Neutrophil (primary cell): ENCODE measurements around the gene ANO10.
"Not testable (repeated sequence)": the region's sequence is repeated elsewhere in the genome, so short reads cannot be mapped to it uniquely, and the experiment has no call there.

Experiments
- H3K27ac ChIP-seq: fragments of 200-600 bp; sonication (generic); 2 replicates; pipeline ENCODE4 v1.5.1; 2016; ENCODE audit warnings: mild to moderate bottlenecking, moderate library complexity
- H3K27me3 ChIP-seq: fragments of 200-600 bp; sonication (generic); 2 replicates; pipeline ENCODE4 v1.6.0; 2016; ENCODE audit warnings: mild to moderate bottlenecking
- H3K36me3 ChIP-seq: fragments of 200-600 bp; sonication (generic); 2 replicates; pipeline ENCODE4 v1.5.1; 2017
- H3K4me1 ChIP-seq, 2 experiments: fragments of 200-600 bp in 1 of 2; sonication (generic) in 1 of 2; 1 replicate in 1 of 2; 2 replicates in 1 of 2; pipeline versions ENCODE4 v1.5.1 to v1.6.1; 2013 to 2016; ENCODE audit warnings: low read depth in 1 of 2, low read length in 1 of 2, mild to moderate bottlenecking in 1 of 2, moderate library complexity in 1 of 2; ENCODE audit not compliant: control insufficient read depth in 1 of 2, insufficient read depth in 1 of 2
- H3K4me3 ChIP-seq, 2 experiments: fragments of 200-600 bp in 1 of 2; sonication (generic) in 1 of 2; 1 replicate in 1 of 2; 2 replicates in 1 of 2; pipeline ENCODE4 v1.5.1; 2013 to 2016; ENCODE audit warnings: low read depth in 1 of 2, low read length in 1 of 2, mild to moderate bottlenecking in 1 of 2, moderate library complexity in 1 of 2
- H3K9me3 ChIP-seq: fragments of 200-600 bp; sonication (generic); 2 replicates; pipeline ENCODE4 v1.5.1; 2016
- TF ChIP-seq, protein P1 (sequence below): fragments of 200-600 bp; sonication (generic); IDR thresholded peaks from 2 replicates; pipeline ENCODE4 v1.5.1; 2016; ENCODE audit warnings: antibody characterized with exemption

ANO10 gene, protein sequence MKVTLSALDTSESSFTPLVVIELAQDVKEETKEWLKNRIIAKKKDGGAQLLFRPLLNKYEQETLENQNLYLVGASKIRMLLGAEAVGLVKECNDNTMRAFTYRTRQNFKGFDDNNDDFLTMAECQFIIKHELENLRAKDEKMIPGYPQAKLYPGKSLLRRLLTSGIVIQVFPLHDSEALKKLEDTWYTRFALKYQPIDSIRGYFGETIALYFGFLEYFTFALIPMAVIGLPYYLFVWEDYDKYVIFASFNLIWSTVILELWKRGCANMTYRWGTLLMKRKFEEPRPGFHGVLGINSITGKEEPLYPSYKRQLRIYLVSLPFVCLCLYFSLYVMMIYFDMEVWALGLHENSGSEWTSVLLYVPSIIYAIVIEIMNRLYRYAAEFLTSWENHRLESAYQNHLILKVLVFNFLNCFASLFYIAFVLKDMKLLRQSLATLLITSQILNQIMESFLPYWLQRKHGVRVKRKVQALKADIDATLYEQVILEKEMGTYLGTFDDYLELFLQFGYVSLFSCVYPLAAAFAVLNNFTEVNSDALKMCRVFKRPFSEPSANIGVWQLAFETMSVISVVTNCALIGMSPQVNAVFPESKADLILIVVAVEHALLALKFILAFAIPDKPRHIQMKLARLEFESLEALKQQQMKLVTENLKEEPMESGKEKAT

DNA sequence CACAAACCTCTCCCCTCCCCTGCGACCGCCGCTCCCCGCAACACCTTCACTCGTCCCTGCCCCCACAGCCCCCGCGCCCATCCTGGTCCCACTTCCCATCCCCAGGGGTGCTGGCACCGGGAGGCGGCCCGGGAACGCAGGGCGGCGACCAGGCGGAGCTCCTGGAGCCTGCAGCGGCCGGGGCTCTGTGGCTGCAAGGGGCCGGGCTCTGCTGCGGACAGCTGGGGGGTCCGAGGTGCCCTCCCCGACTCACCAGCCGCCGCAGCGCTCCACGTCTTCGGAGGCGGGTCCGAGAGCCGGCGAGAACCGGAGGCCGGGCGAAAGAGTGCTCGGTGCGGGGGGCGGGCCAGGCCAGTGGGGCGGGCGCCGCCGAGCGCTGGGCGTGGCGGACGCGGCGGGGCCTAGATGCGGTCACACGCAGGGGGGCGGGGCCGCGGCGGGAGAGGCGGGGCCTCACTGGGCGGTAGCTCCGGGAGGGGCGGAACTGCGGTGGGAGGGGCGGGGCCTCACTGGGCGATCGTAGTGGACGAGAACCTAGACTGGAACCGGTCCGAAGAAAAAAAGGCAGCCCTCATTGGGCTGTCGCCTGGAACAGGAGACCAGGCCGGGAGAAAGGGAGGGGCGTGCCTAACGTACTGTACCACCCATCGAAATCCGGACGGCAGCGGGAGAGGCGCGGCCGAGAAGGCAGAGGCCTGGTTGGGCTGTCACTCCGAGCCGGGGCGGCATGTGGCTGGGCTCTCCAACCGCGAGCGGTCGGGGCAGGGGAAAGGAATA lies at the start of gene ANO10:
ANO10 (minus strand) TSS at position 356 of the 777 bp plus-strand sequence. CDS start 16,159 bp downstream, outside the sequence.
- TF ChIP-seq, protein P1, sequence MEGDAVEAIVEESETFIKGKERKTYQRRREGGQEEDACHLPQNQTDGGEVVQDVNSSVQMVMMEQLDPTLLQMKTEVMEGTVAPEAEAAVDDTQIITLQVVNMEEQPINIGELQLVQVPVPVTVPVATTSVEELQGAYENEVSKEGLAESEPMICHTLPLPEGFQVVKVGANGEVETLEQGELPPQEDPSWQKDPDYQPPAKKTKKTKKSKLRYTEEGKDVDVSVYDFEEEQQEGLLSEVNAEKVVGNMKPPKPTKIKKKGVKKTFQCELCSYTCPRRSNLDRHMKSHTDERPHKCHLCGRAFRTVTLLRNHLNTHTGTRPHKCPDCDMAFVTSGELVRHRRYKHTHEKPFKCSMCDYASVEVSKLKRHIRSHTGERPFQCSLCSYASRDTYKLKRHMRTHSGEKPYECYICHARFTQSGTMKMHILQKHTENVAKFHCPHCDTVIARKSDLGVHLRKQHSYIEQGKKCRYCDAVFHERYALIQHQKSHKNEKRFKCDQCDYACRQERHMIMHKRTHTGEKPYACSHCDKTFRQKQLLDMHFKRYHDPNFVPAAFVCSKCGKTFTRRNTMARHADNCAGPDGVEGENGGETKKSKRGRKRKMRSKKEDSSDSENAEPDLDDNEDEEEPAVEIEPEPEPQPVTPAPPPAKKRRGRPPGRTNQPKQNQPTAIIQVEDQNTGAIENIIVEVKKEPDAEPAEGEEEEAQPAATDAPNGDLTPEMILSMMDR = peak; percentile 33
- Histone ChIP-seq H3K36me3 (no peaks in the 10 kb centered on the region), H3K4me1 (peaks cover 44 to 45% of the 10 kb centered on the region in 2 experiments), H3K27me3 (no peaks in the 10 kb centered on the region), H3K9me3 (no peaks in the 10 kb centered on the region), H3K4me3 (peak within 1 kb of the TSS; percentile 80 to 98), H3K27ac (peak within 1 kb of the TSS; percentile 87)

DNA sequence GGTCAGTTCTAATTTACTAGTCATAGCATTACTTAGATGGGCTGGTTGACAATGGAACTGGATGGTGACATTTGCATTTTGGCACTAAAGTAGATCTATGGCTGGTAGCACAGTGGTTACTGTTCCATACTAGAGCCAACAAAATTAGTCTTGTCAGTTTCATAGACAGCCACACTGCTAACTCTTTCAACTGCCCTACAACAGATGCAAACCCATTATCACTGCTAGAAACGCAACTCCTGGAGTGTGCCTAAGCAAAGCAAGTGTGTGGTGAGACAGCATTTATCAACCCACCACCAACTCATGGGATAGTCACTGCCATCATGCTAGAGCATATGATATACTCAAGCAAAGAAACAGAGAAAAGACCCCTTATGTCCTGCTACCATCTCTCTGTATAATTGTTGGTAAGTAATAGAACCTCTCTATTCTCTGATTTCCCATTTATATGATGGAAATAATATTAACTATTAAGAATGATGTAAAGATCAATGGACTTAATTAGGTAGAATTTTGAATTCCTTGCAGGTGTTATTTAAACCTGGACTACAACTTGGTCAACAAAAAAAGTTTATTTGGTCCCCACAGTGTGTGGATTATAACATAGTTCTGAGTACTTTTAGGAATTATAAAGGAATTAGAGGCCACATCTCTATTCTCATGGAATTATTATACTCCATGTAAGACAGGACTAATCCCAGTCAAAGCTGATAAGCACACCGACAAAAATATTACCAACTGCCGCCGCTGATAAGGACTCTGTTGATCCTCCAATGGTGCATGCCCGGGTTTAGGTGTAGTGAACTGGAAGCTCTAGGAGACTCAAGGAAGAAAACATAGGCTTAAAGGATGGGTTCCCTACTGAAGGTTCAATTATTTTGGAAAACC lies 49.1 kb upstream of the ANO10 start:
- Histone ChIP-seq H3K27me3 (no peaks in the 10 kb centered on the region), H3K27ac (no peak overlapping the region), H3K4me1 (peaks cover 16 to 18% of the 10 kb centered on the region in 2 experiments), H3K9me3 (no peaks in the 10 kb centered on the region), H3K4me3 (no peak overlapping the region), H3K36me3 (no peaks in the 10 kb centered on the region)
- TF ChIP-seq, protein P1 = no peak

DNA sequence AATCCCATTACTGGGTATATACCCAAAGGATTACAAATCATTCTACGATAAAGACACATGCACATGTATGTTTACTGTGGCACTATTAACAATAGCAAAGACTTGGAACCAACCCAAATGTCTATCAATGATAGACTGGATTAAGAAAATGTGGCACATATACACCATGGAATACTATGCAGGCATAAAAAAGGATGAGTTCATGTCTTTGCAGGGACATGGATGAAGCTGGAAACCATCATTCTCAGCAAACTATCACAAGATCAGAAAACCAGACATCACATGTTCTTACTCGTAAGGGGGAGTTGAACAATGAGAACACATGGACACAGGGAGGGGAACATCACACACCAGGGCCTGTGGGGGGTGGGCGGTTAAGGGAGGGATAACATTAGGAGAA lies 43.2 kb upstream of the ANO10 start:
- not testable (repeated sequence) for H3K27ac ChIP-seq, H3K27me3 ChIP-seq, H3K36me3 ChIP-seq, H3K4me3 ChIP-seq, H3K4me1 ChIP-seq, H3K9me3 ChIP-seq

DNA sequence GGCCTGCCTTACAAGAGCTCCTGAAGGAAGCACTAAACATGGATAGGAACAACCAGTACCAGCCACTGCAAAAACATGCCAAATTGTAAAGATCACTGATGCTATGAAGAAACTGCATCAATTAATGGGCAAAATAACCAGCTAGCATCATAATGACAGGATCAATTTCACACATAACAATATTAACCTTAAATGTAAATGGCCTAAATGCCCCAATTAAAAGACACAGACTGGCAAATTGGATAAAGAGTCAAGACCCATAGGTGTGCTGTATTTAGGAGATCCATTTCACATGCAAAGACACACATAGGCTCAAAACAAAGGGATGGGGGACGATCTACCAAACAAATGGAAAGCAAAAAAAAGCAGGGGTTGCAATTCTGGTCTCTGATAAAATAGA lies 39.6 kb upstream of the ANO10 start:
- H3K9me3 ChIP-seq, H3K36me3 ChIP-seq, H3K4me3 ChIP-seq, H3K4me1 ChIP-seq, H3K27me3 ChIP-seq, H3K27ac ChIP-seq: not testable (repeated sequence)

DNA sequence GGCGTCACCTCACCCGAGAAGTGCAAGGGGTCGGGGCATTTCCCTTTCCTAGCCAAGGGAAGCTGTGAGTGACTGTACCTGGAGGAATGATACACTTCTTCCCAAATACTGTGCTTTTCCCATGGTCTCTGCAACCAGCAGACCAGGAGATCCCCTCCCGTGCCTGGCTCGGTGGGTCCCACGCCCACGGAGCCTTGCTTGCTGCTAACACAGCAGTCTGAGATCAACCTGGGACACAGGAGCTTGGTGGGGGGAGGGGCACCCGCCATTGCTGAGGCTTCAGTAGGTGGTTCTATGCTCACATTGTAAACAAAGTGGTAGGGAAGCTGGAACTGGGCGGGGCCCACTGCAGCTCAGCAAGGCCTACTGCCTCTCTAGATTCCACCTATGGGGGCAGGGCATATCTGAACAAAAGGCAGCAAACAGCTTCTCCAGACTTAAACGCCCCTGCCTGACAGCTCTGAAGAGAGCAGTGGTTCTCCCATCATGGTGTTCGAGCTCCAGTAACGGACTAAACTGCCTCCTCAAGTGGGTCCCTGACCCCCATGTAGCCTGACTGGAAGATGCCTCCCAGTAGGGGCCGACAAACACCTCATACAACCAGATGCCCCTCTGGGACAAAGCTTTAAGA lies 37.6 kb upstream of the ANO10 start:
- Histone ChIP-seq H3K4me3 (no peak overlapping the region), H3K4me1 (no peaks in the 10 kb centered on the region), H3K9me3 (no peaks in the 10 kb centered on the region), H3K27me3 (no peaks in the 10 kb centered on the region), H3K36me3 (no peaks in the 10 kb centered on the region), H3K27ac (no peak overlapping the region)
- TF ChIP-seq, protein P1 = no peak

DNA sequence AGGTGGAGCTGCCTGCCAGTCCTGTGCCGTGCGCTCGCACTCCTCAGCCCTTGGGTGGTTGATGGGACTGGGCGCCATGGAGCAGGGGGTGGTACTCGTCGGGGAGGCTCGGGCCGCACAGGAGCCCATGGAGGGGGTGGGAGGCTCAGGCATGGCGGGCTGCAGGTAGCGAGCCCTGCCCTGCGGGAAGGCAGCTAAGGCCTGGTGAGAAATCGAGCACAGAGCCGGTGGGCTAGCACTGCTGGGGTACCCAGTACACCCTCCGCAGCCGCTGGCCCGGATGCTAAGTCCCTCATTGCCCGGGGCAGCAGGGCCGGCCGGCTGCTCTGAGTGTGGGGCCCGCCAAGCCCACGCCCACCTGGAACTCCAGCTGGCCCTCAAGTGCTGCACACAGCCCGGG lies 34.6 kb upstream of the ANO10 start:
- not testable (repeated sequence) for H3K27ac ChIP-seq, H3K4me3 ChIP-seq, H3K27me3 ChIP-seq, H3K9me3 ChIP-seq, H3K36me3 ChIP-seq, H3K4me1 ChIP-seq
